Karpas-422 (cell line): Measurements from ENCODE around the gene CELSR1. TPM values are rescaled to one million over a fixed set of nuclear protein-coding genes. Genes with fewer than 3 reads are reported as not detected.
A peak's percentile ranks its signal among the peaks of the same experiment; 100 is the strongest.

Experiments used
- DNase-seq: peaks from one replicate; pipeline ENCODE4 v3.0.0-alpha.2; 2015
- H2AFZ ChIP-seq: fragments of 200-600 bp; sonication (generic); 2 replicates; pipeline ENCODE4 v1.6.1; 2014; ENCODE audit warnings: antibody characterized with exemption, low read length, mixed read lengths
- H3K27ac ChIP-seq: fragments of 200-600 bp; sonication (generic); 2 replicates; pipeline ENCODE4 v1.5.1; 2014; ENCODE audit warnings: mild to moderate bottlenecking, low read length, moderate library complexity
- H3K27me3 ChIP-seq: fragments of 200-600 bp; sonication (generic); 2 replicates; pipeline ENCODE4 v1.6.1; 2014; ENCODE audit warnings: low read length, mixed read lengths
- H3K36me3 ChIP-seq: fragments of 200-600 bp; sonication (generic); 2 replicates; pipeline ENCODE4 v1.6.1; 2014; ENCODE audit warnings: low read length, mixed read lengths; ENCODE audit not compliant: insufficient read depth
- H3K4me1 ChIP-seq: fragments of 200-600 bp; sonication (generic); 2 replicates; pipeline ENCODE4 v1.6.1; 2014; ENCODE audit warnings: mild to moderate bottlenecking, low read length, mixed read lengths
- H3K4me2 ChIP-seq: fragments of 200-600 bp; sonication (generic); 2 replicates; pipeline ENCODE4 v1.6.1; 2014; ENCODE audit warnings: low read length, low read depth, mild to moderate bottlenecking; ENCODE audit not compliant: poor library complexity, severe bottlenecking
- H3K4me3 ChIP-seq: fragments of 200-600 bp; sonication (generic); 2 replicates; pipeline ENCODE4 v1.5.1; 2014; ENCODE audit warnings: mild to moderate bottlenecking, antibody characterized with exemption, low read length, mixed read lengths
- H3K79me2 ChIP-seq: fragments of 200-600 bp; sonication (generic); 2 replicates; pipeline ENCODE4 v1.6.1; 2014; ENCODE audit warnings: mild to moderate bottlenecking, low read length, mixed read lengths
- H3K9ac ChIP-seq: fragments of 200-600 bp; sonication (generic); 2 replicates; pipeline ENCODE4 v1.6.0; 2014; ENCODE audit warnings: low read length
- H3K9me2 ChIP-seq: fragments of 200-600 bp; sonication (generic), shearing (Covaris generic); replicated peaks from 2 replicates; pipeline ENCODE4 v1.6.0; 2014; ENCODE audit warnings: mild to moderate bottlenecking, low read length, moderate library complexity; ENCODE audit not compliant: insufficient read depth
- H3K9me3 ChIP-seq: fragments of 300-700, 200-600 bp; sonication (generic); 2 replicates; pipeline ENCODE4 v1.6.1; 2014; ENCODE audit warnings: low read length, mixed read lengths
- H4K20me1 ChIP-seq: fragments of 200-600 bp; sonication (generic); 2 replicates; pipeline ENCODE4 v1.6.1; 2014; ENCODE audit warnings: mild to moderate bottlenecking, antibody characterized with exemption, low read length, low read depth; ENCODE audit not compliant: insufficient read depth
- total RNA-seq: library from RNA; depleted of rRNA; stranded (reverse); fragments of >200 nt; shearing (Covaris generic); gene quantifications from 2 replicates; pipeline ENCODE4 v1.2.3, GENCODE V29; 2014; ENCODE audit warnings: low replicate concordance

CELSR1 gene
- total RNA-seq, 1 experiment from 2014 or later, result 0.11 TPM

DNA sequence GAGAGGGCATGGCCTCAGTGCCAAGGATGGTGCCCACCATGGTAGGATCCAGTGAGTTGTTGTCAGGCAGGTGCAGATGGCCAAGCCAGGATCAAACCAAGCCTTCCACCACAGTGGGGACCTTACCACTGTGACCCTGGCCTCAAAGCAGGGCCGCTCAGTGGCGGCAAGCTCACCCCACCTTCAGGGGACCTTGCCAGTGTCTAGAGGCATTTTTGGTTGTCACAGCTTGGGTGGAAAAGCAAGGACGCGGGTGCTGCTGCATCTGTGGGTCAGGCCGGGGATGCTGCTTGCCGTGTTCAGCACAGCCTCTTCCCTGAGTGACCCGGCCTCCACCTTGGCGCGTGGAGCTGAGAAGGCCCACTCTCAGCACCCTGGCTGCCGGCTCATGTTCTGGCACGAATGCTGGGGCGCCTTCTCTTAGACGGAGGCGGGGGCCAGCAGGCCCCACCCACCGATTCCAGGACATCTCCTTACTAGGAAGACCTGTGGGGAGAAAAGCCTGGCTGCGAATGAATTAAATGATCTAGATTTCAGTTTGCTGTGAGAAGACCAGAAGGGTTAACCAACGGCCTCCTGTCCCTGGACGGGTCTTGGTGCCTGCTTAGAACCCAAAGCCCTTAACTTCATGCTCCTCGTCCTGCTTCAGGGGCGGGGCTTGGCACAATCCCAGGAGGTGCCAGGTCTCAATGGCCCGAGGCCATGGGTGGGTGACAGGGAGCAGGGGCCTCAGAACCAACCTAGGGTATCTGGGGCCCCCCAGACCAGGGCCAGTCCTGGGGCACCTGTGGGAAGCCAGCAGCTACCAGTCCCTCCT, 183.0 kb downstream of the CELSR1 start:
- H3K79me2 ChIP-seq, result no peaks in the 10 kb centered on the region
- peaks cover 15% of the 10 kb centered on the region for H3K4me1 ChIP-seq
- no peak overlapping the region for H2AFZ ChIP-seq
- H3K9ac ChIP-seq, result no peak overlapping the region
- H3K9me2 ChIP-seq, result no peaks in the 10 kb centered on the region
- H3K4me3 ChIP-seq, result no peak overlapping the region
- DNase-seq, result no peak
- H3K9me3 ChIP-seq, result no peaks in the 10 kb centered on the region
- no peak overlapping the region for H3K27ac ChIP-seq
- H3K27me3 ChIP-seq, result no peaks in the 10 kb centered on the region
- peaks cover 32% of the 10 kb centered on the region for H3K36me3 ChIP-seq
- H4K20me1 ChIP-seq, result peaks cover 32% of the 10 kb centered on the region; the same call in 1 of the 2 replicates
- H3K4me2 ChIP-seq, result no peak overlapping the region

GRCh38 chr22:46353483-46354105, 183.8 kb downstream of the CELSR1 start:
- H2AFZ ChIP-seq, result no peak overlapping the region

DNA sequence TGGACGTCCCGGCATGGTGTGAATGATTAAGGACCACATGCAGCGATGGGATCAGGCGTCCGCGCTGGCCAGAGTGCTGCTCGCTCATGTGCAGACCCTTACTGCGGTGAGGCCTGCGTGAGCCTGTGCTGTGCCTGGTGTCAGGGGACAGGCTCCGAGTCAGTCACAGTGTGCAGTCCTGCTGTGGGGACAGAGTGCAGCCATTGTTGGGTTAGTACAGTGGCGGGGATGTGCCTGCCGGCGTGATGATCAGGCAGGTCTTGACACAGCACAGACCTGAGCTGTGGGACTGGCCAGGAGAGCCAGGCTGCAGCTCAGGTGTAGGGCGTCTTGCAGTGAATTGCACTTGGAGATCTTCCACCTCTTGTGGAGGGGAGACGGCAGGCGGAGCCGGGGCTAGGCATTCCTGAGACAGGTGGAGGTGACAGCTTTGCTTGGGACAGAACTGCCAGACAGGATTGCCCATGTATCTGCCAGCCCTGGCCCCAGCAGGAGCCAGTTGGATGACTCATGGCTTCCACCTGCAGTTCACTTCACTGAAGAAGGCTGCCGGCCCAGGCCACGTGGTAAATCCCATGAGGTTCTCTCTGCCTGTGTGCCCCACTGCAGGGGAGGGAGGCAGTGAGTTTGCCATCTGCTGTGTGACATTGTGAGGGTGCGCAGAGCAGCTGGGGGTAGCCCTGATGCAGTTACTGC, 184.6 kb downstream of the CELSR1 start:
- peaks cover 15% of the 10 kb centered on the region for H3K4me1 ChIP-seq
- H3K9ac ChIP-seq, result no peak overlapping the region
- peak; percentile 82 for DNase-seq
- H3K27me3 ChIP-seq, result no peaks in the 10 kb centered on the region
- no peaks in the 10 kb centered on the region for H3K79me2 ChIP-seq
- H3K9me3 ChIP-seq, result no peaks in the 10 kb centered on the region
- H2AFZ ChIP-seq, result no peak overlapping the region
- H3K4me3 ChIP-seq, result no peak overlapping the region
- H3K36me3 ChIP-seq, result peaks cover 39% of the 10 kb centered on the region
- H3K9me2 ChIP-seq, result no peaks in the 10 kb centered on the region
- H4K20me1 ChIP-seq, result peaks cover 36% of the 10 kb centered on the region; the same call in 1 of the 2 replicates
- no peak overlapping the region for H3K27ac ChIP-seq
- H3K4me2 ChIP-seq, result no peak overlapping the region

More at GRCh38 chr22:46353483-46354105, 183.8 kb downstream of the CELSR1 start:
- no peak overlapping the region for H3K27ac ChIP-seq
- DNase-seq, result no peak
- no peak overlapping the region for H3K4me2 ChIP-seq
- no peaks in the 10 kb centered on the region for H3K79me2 ChIP-seq
- no peaks in the 10 kb centered on the region for H3K9me2 ChIP-seq
- H4K20me1 ChIP-seq, result peaks cover 32% of the 10 kb centered on the region; the same call in 1 of the 2 replicates
- H3K27me3 ChIP-seq, result no peaks in the 10 kb centered on the region
- no peak overlapping the region for H3K4me3 ChIP-seq
- H3K4me1 ChIP-seq, result peaks cover 15% of the 10 kb centered on the region
- no peaks in the 10 kb centered on the region for H3K9me3 ChIP-seq
- H3K36me3 ChIP-seq, result peaks cover 32% of the 10 kb centered on the region
- H3K9ac ChIP-seq, result no peak overlapping the region

- Histone ChIP-seq H3K27me3 (no peaks in the 10 kb centered on the region), H3K79me2 (no peaks in the 10 kb centered on the region), H3K36me3 (peaks cover 36% of the 10 kb centered on the region), H3K9ac (no peak overlapping the region), H3K4me3 (no peak overlapping the region), H2AFZ (no peak overlapping the region), H3K4me1 (peaks cover 15% of the 10 kb centered on the region), H4K20me1 (peaks cover 36% of the 10 kb centered on the region; the same call in 1 of the 2 replicates), H3K9me2 (no peaks in the 10 kb centered on the region), H3K27ac (no peak overlapping the region), H3K4me2 (no peak overlapping the region), H3K9me3 (no peaks in the 10 kb centered on the region)
- no peak for DNase-seq
These were observed 185.1 kb downstream of the CELSR1 start for GRCh38 chr22:46352276-46352675.

DNA sequence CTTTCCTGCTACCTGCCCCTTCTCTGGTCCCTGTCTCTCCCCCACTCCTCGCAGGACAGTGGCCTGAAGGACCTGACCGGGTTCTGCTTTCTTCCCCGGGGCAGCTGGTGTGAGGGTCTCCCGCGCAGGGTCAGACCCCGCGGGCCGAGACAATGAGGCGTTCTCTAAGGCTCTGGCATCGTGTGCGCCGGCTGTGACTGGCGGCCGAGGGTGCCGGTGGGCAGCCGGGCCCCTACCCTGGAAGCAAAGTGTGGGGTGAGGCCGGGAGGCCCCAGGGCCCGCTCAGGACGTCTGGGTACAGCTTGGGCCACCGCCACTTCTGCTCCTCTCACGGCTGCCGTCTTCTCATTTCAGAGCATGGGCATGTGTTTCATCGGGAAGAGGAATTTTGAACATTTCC, 185.7 kb downstream of the CELSR1 start:
- H3K36me3 ChIP-seq, result peaks cover 38% of the 10 kb centered on the region
- no peak overlapping the region for H3K27ac ChIP-seq
- H2AFZ ChIP-seq, result no peak overlapping the region
- no peaks in the 10 kb centered on the region for H3K9me3 ChIP-seq
- H4K20me1 ChIP-seq, result peaks cover 36% of the 10 kb centered on the region; the same call in 1 of the 2 replicates
- DNase-seq, result no peak
- no peak overlapping the region for H3K4me2 ChIP-seq
- H3K9me2 ChIP-seq, result no peaks in the 10 kb centered on the region
- H3K4me3 ChIP-seq, result no peak overlapping the region
- H3K27me3 ChIP-seq, result no peaks in the 10 kb centered on the region
- no peaks in the 10 kb centered on the region for H3K79me2 ChIP-seq
- H3K4me1 ChIP-seq, result peaks cover 15% of the 10 kb centered on the region
- no peak overlapping the region for H3K9ac ChIP-seq

- DNase-seq, result no peak
- Histone ChIP-seq H3K9me3 (no peaks in the 10 kb centered on the region), H3K9ac (no peak overlapping the region), H3K4me3 (no peak overlapping the region), H3K36me3 (peaks cover 44% of the 10 kb centered on the region), H3K9me2 (no peaks in the 10 kb centered on the region), H3K27ac (no peak overlapping the region), H2AFZ (no peak overlapping the region), H3K4me1 (peaks cover 15% of the 10 kb centered on the region), H3K4me2 (no peak overlapping the region), H3K79me2 (0 out of 2 replicates have a peak, but pooled peaks cover 3% of the 10 kb centered on the region), H3K27me3 (no peaks in the 10 kb centered on the region), H4K20me1 (peaks cover 35% of the 10 kb centered on the region; the same call in 1 of the 2 replicates)
These were observed 186.2 kb downstream of the CELSR1 start for GRCh38 chr22:46351131-46351735.

GRCh38 chr22:46350646-46351045, 186.8 kb downstream of the CELSR1 start:
- Histone ChIP-seq H4K20me1 (peaks cover 31% of the 10 kb centered on the region; the same call in 1 of the 2 replicates), H3K9ac (no peak overlapping the region), H3K4me2 (no peak overlapping the region), H3K79me2 (0 out of 2 replicates have a peak, but pooled peaks cover 5% of the 10 kb centered on the region), H3K9me3 (no peaks in the 10 kb centered on the region), H2AFZ (no peak overlapping the region), H3K4me1 (peaks cover 15% of the 10 kb centered on the region), H3K27me3 (no peaks in the 10 kb centered on the region), H3K36me3 (peaks cover 41% of the 10 kb centered on the region), H3K9me2 (no peaks in the 10 kb centered on the region), H3K4me3 (no peak overlapping the region), H3K27ac (no peak overlapping the region)
- no peak for DNase-seq
